HEK293 (cell line): Measurements from ENCODE around the gene RBCK1.

Experiments
- FEZF1 ChIP-seq: fragments of 450-650 bp; formaldehyde crosslinking; IDR thresholded peaks from 2 replicates; pipeline ENCODE4 v1.5.1; 2016; ENCODE audit warnings: missing biosample characterization, missing genetic modification characterization
- GLI2 ChIP-seq: fragments of 450-650 bp; formaldehyde crosslinking; IDR thresholded peaks from 2 replicates; pipeline ENCODE4; 2017; ENCODE audit warnings: missing biosample characterization, missing genetic modification characterization, low read depth, borderline replicate concordance
- GLIS2 ChIP-seq: fragments of 450-650 bp; formaldehyde crosslinking; IDR thresholded peaks from 2 replicates; pipeline ENCODE4 v1.5.1; 2016; ENCODE audit warnings: missing biosample characterization, missing genetic modification characterization
- SP2 ChIP-seq: fragments of 450-650 bp; formaldehyde crosslinking; IDR thresholded peaks from 2 replicates; pipeline ENCODE4 v1.5.1; 2016; ENCODE audit warnings: missing biosample characterization, missing genetic modification characterization
- ZBTB21 ChIP-seq: fragments of 450-650 bp; formaldehyde crosslinking; IDR thresholded peaks from 2 replicates; pipeline ENCODE4 v1.5.1; 2017; ENCODE audit warnings: missing biosample characterization, missing genetic modification characterization
- ZIC2 ChIP-seq: fragments of 450-650 bp; formaldehyde crosslinking; IDR thresholded peaks from 2 replicates; pipeline ENCODE4 v1.5.1; 2016; ENCODE audit warnings: missing biosample characterization, missing genetic modification characterization
- ZNF132 ChIP-seq: fragments of 450-650 bp; formaldehyde crosslinking; IDR thresholded peaks from 2 replicates; pipeline ENCODE4 v1.5.1; 2017; ENCODE audit warnings: missing biosample characterization, missing genetic modification characterization, borderline replicate concordance
- ZNF157 ChIP-seq: fragments of 450-650 bp; formaldehyde crosslinking; IDR thresholded peaks from 2 replicates; pipeline ENCODE4 v1.5.1; 2016; ENCODE audit warnings: missing biosample characterization, missing genetic modification characterization
- ZNF175 ChIP-seq: fragments of 450-650 bp; formaldehyde crosslinking; IDR thresholded peaks from 2 replicates; pipeline ENCODE4 v1.5.1; 2016; ENCODE audit warnings: missing biosample characterization, missing genetic modification characterization
- ZNF2 ChIP-seq: fragments of 450-650 bp; formaldehyde crosslinking; IDR thresholded peaks from 2 replicates; pipeline ENCODE4 v1.5.1; 2016; ENCODE audit warnings: missing biosample characterization, missing genetic modification characterization
- ZNF221 ChIP-seq: fragments of 450-650 bp; formaldehyde crosslinking; IDR thresholded peaks from 2 replicates; pipeline ENCODE4 v1.5.1; 2017; ENCODE audit warnings: missing biosample characterization, missing genetic modification characterization, borderline replicate concordance
- ZNF354C ChIP-seq: fragments of 450-650 bp; formaldehyde crosslinking; IDR thresholded peaks from 2 replicates; pipeline ENCODE4 v1.5.1; 2016; ENCODE audit warnings: missing biosample characterization, missing genetic modification characterization, low read depth, borderline replicate concordance
- ZNF416 ChIP-seq: fragments of 450-650 bp; formaldehyde crosslinking; IDR thresholded peaks from 2 replicates; pipeline ENCODE4 v1.5.1; 2016; ENCODE audit warnings: missing biosample characterization, missing genetic modification characterization
- ZNF548 ChIP-seq: fragments of 450-650 bp; formaldehyde crosslinking; IDR thresholded peaks from 2 replicates; pipeline ENCODE4 v1.5.1; 2016; ENCODE audit warnings: missing biosample characterization, missing genetic modification characterization
- ZNF585B ChIP-seq: fragments of 450-650 bp; formaldehyde crosslinking; IDR thresholded peaks from 2 replicates; pipeline ENCODE4 v1.5.1; 2016; ENCODE audit warnings: missing biosample characterization, missing genetic modification characterization
- ZNF624 ChIP-seq: fragments of 450-650 bp; formaldehyde crosslinking; IDR thresholded peaks from 2 replicates; pipeline ENCODE4 v1.5.1; 2017; ENCODE audit warnings: missing biosample characterization, missing genetic modification characterization
- ZNF791 ChIP-seq: fragments of 450-650 bp; formaldehyde crosslinking; IDR thresholded peaks from 2 replicates; pipeline ENCODE4 v1.5.1; 2016; ENCODE audit warnings: missing biosample characterization, missing genetic modification characterization
- ZNF830 ChIP-seq: fragments of 450-650 bp; IDR thresholded peaks from 2 replicates; pipeline ENCODE4 v1.5.0; 2018; ENCODE audit warnings: missing biosample characterization, missing genetic modification characterization, low read depth, mild to moderate bottlenecking, moderate library complexity
- TF ChIP-seq, protein P1 (sequence below): fragments of 450-650 bp; formaldehyde crosslinking; IDR thresholded peaks from 2 replicates; pipeline ENCODE4 v1.5.1; 2016; ENCODE audit warnings: missing biosample characterization, missing genetic modification characterization
- TF ChIP-seq, protein P2 (sequence below): fragments of 450-650 bp; formaldehyde crosslinking; IDR thresholded peaks from 2 replicates; pipeline ENCODE4 v1.5.1; 2017; ENCODE audit warnings: missing biosample characterization, missing genetic modification characterization
- TF ChIP-seq, protein P3 (sequence below): fragments of 450-650 bp; formaldehyde crosslinking; IDR thresholded peaks from 2 replicates; pipeline ENCODE4 v1.5.1; 2016; ENCODE audit warnings: missing biosample characterization, missing genetic modification characterization
- TF ChIP-seq, protein P4 (sequence below): fragments of 450-650 bp; formaldehyde crosslinking; IDR thresholded peaks from 2 replicates; pipeline ENCODE4 v1.5.1; 2016; ENCODE audit warnings: missing biosample characterization, missing genetic modification characterization
- TF ChIP-seq, protein P5 (sequence below): fragments of 450-650 bp; formaldehyde crosslinking; IDR thresholded peaks from 2 replicates; pipeline ENCODE4 v1.5.1; 2016; ENCODE audit warnings: missing biosample characterization, missing genetic modification characterization
- TF ChIP-seq, protein P6 (sequence below): fragments of 450-650 bp; formaldehyde crosslinking; IDR thresholded peaks from 2 replicates; pipeline ENCODE4 v1.5.1; 2017; ENCODE audit warnings: missing biosample characterization, missing genetic modification characterization
- TF ChIP-seq, protein P7 (sequence below): IDR thresholded peaks from 2 replicates; pipeline ENCODE4 v1.6.1; 2011; ENCODE audit warnings: mild to moderate bottlenecking, low read depth, low read length, borderline replicate concordance
- TF ChIP-seq, protein P8 (sequence below): fragments of 450-650 bp; formaldehyde crosslinking; IDR thresholded peaks from 2 replicates; pipeline ENCODE4 v1.5.1; 2016; ENCODE audit warnings: missing biosample characterization, missing genetic modification characterization, low read depth

Gene RBCK1

DNA sequence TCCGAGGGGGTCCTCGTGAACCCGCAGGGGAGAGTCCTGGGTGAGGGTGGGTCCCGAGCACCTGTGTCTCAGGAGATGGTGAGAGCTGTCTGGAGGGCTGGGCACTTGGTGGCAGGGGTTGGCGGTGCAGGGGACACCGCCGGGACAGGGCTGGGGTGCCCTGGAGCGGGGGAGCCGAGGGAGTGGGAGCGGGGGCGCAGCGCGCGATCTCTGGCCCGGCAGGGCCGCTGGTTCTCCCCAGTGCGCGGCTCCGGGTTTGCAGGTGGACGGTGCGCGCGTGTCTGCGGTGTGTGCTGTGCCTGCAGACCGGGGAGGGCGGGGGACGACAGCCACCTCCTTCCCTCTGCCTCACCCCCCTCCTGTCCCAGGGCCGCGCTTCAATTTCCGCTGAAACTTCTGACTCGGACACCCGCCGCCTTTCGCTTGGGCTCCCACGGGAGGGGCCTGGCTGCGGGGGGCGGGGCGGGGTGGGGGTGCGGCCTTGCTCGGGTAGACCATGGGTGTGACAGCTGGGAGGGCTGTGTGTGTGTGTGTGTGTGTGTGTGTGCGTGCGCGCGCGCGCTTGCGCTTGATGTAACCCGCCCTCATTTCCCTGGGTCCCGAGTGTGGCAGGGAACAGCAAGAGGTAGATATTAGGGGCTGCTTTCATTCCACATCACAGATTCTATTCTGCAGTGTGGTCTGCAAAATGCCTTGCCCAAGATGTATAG lies 26.4 kb upstream of the RBCK1 start (continued):
- TF ChIP-seq, protein P1, sequence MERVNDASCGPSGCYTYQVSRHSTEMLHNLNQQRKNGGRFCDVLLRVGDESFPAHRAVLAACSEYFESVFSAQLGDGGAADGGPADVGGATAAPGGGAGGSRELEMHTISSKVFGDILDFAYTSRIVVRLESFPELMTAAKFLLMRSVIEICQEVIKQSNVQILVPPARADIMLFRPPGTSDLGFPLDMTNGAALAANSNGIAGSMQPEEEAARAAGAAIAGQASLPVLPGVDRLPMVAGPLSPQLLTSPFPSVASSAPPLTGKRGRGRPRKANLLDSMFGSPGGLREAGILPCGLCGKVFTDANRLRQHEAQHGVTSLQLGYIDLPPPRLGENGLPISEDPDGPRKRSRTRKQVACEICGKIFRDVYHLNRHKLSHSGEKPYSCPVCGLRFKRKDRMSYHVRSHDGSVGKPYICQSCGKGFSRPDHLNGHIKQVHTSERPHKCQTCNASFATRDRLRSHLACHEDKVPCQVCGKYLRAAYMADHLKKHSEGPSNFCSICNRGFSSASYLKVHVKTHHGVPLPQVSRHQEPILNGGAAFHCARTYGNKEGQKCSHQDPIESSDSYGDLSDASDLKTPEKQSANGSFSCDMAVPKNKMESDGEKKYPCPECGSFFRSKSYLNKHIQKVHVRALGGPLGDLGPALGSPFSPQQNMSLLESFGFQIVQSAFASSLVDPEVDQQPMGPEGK (tag by site-specific recombination), result peak; percentile 53; the same call in 1 of the 2 replicates
- TF ChIP-seq ZNF354C (tag by site-specific recombination) (no peak), ZNF548 (tag by site-specific recombination) (no peak), ZNF585B (tag by site-specific recombination) (no peak), GLI2 (tag by site-specific recombination) (no peak), ZNF157 (tag by site-specific recombination) (no peak), ZIC2 (tag by site-specific recombination) (no peak; the same call in 1 of the 2 replicates), ZNF2 (tag by site-specific recombination) (no peak), ZNF830 (tag by site-specific recombination) (no peak), FEZF1 (tag by site-specific recombination) (no peak), ZNF791 (tag by site-specific recombination) (no peak), SP2 (tag by site-specific recombination) (peak; percentile 53), ZNF175 (tag by site-specific recombination) (no peak), ZNF624 (no peak), ZNF416 (no peak), GLIS2 (tag by site-specific recombination) (peak; percentile 73), ZNF221 (no peak), ZNF132 (tag by site-specific recombination) (no peak), ZBTB21 (tag by site-specific recombination) (no peak)
- TF ChIP-seq, protein P2, sequence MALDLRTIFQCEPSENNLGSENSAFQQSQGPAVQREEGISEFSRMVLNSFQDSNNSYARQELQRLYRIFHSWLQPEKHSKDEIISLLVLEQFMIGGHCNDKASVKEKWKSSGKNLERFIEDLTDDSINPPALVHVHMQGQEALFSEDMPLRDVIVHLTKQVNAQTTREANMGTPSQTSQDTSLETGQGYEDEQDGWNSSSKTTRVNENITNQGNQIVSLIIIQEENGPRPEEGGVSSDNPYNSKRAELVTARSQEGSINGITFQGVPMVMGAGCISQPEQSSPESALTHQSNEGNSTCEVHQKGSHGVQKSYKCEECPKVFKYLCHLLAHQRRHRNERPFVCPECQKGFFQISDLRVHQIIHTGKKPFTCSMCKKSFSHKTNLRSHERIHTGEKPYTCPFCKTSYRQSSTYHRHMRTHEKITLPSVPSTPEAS (tag by site-specific recombination), result peak; percentile 84
- TF ChIP-seq, protein P3, sequence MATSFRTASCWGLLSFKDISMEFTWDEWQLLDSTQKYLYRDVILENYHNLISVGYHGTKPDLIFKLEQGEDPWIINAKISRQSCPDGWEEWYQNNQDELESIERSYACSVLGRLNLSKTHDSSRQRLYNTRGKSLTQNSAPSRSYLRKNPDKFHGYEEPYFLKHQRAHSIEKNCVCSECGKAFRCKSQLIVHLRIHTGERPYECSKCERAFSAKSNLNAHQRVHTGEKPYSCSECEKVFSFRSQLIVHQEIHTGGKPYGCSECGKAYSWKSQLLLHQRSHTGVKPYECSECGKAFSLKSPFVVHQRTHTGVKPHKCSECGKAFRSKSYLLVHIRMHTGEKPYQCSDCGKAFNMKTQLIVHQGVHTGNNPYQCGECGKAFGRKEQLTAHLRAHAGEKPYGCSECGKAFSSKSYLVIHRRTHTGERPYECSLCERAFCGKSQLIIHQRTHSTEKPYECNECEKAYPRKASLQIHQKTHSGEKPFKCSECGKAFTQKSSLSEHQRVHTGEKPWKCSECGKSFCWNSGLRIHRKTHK (tag by site-specific recombination), result no peak
- TF ChIP-seq, protein P4, sequence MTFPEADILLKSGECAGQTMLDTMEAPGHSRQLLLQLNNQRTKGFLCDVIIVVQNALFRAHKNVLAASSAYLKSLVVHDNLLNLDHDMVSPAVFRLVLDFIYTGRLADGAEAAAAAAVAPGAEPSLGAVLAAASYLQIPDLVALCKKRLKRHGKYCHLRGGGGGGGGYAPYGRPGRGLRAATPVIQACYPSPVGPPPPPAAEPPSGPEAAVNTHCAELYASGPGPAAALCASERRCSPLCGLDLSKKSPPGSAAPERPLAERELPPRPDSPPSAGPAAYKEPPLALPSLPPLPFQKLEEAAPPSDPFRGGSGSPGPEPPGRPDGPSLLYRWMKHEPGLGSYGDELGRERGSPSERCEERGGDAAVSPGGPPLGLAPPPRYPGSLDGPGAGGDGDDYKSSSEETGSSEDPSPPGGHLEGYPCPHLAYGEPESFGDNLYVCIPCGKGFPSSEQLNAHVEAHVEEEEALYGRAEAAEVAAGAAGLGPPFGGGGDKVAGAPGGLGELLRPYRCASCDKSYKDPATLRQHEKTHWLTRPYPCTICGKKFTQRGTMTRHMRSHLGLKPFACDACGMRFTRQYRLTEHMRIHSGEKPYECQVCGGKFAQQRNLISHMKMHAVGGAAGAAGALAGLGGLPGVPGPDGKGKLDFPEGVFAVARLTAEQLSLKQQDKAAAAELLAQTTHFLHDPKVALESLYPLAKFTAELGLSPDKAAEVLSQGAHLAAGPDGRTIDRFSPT (tag by site-specific recombination), result no peak
- TF ChIP-seq, protein P5, sequence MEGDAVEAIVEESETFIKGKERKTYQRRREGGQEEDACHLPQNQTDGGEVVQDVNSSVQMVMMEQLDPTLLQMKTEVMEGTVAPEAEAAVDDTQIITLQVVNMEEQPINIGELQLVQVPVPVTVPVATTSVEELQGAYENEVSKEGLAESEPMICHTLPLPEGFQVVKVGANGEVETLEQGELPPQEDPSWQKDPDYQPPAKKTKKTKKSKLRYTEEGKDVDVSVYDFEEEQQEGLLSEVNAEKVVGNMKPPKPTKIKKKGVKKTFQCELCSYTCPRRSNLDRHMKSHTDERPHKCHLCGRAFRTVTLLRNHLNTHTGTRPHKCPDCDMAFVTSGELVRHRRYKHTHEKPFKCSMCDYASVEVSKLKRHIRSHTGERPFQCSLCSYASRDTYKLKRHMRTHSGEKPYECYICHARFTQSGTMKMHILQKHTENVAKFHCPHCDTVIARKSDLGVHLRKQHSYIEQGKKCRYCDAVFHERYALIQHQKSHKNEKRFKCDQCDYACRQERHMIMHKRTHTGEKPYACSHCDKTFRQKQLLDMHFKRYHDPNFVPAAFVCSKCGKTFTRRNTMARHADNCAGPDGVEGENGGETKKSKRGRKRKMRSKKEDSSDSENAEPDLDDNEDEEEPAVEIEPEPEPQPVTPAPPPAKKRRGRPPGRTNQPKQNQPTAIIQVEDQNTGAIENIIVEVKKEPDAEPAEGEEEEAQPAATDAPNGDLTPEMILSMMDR (tag by site-specific recombination), result peak; percentile 43
- TF ChIP-seq, protein P6, sequence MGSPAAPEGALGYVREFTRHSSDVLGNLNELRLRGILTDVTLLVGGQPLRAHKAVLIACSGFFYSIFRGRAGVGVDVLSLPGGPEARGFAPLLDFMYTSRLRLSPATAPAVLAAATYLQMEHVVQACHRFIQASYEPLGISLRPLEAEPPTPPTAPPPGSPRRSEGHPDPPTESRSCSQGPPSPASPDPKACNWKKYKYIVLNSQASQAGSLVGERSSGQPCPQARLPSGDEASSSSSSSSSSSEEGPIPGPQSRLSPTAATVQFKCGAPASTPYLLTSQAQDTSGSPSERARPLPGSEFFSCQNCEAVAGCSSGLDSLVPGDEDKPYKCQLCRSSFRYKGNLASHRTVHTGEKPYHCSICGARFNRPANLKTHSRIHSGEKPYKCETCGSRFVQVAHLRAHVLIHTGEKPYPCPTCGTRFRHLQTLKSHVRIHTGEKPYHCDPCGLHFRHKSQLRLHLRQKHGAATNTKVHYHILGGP, result no peak
- TF ChIP-seq, protein P7, sequence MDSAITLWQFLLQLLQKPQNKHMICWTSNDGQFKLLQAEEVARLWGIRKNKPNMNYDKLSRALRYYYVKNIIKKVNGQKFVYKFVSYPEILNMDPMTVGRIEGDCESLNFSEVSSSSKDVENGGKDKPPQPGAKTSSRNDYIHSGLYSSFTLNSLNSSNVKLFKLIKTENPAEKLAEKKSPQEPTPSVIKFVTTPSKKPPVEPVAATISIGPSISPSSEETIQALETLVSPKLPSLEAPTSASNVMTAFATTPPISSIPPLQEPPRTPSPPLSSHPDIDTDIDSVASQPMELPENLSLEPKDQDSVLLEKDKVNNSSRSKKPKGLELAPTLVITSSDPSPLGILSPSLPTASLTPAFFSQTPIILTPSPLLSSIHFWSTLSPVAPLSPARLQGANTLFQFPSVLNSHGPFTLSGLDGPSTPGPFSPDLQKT, result no peak
- TF ChIP-seq, protein P8, sequence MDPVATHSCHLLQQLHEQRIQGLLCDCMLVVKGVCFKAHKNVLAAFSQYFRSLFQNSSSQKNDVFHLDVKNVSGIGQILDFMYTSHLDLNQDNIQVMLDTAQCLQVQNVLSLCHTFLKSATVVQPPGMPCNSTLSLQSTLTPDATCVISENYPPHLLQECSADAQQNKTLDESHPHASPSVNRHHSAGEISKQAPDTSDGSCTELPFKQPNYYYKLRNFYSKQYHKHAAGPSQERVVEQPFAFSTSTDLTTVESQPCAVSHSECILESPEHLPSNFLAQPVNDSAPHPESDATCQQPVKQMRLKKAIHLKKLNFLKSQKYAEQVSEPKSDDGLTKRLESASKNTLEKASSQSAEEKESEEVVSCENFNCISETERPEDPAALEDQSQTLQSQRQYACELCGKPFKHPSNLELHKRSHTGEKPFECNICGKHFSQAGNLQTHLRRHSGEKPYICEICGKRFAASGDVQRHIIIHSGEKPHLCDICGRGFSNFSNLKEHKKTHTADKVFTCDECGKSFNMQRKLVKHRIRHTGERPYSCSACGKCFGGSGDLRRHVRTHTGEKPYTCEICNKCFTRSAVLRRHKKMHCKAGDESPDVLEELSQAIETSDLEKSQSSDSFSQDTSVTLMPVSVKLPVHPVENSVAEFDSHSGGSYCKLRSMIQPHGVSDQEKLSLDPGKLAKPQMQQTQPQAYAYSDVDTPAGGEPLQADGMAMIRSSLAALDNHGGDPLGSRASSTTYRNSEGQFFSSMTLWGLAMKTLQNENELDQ (tag by site-specific recombination), result no peak
